Breast epithelium (tissue), 4 donors: ENCODE measurements around the gene SEL1L3. TPM values are rescaled to one million over a fixed set of nuclear protein-coding genes. Genes with fewer than 3 reads are reported as not detected.
"Not testable (repeated sequence)": the region's sequence is repeated elsewhere in the genome, so short reads cannot be mapped to it uniquely, and the experiment has no call there.

ENCODE experiments used
- DNase-seq, 2 donors: peaks; one replicate each; pipeline ENCODE4 v3.0.0-alpha.2; 2019; ENCODE audit warnings: low spot score in 2 of 2
- H3K27ac ChIP-seq, 2 donors: fragments of 200-600 bp; sonication (generic) in 1 of 2; one replicate each; pipeline ENCODE4 v1.5.1; 2016 to 2019; ENCODE audit warnings: mild to moderate bottlenecking in 1 of 2
- H3K27me3 ChIP-seq, 2 donors: fragments of 200-600 bp; sonication (generic) in 1 of 2; one replicate each; pipeline versions ENCODE4 v1.5.1 to v1.6.0; 2017 to 2019; ENCODE audit warnings: control low read depth in 1 of 2, mild to moderate bottlenecking in 1 of 2
- H3K36me3 ChIP-seq: fragments of 200-600 bp; one replicate; pipeline ENCODE4 v1.5.1; 2019
- H3K4me1 ChIP-seq, 2 donors: fragments of 200-600 bp; sonication (generic); one replicate each; pipeline ENCODE4 v1.5.1; 2016 to 2019; ENCODE audit warnings: control low read depth in 1 of 2
- H3K4me3 ChIP-seq, 3 donors: fragments of 200-600 bp; sonication (generic); 1 replicate in 2 of 3; 2 replicates in 1 of 3; pipeline ENCODE4 v1.5.1; 2016 to 2019; ENCODE audit warnings: mild to moderate bottlenecking in 3 of 3, moderate library complexity in 2 of 3
- H3K9me3 ChIP-seq, 2 donors: fragments of 200-600 bp; sonication (generic) in 1 of 2; one replicate each; pipeline ENCODE4 v1.5.1; 2016 to 2019; ENCODE audit warnings: control low read depth in 1 of 2
- CTCF ChIP-seq, 3 donors: fragments of 450-650 bp; IDR thresholded peaks; one replicate each; pipeline ENCODE4 v1.5.1; 2016 to 2017; ENCODE audit warnings: antibody characterized with exemption in 3 of 3, mild to moderate bottlenecking in 3 of 3, moderate library complexity in 3 of 3
- POLR2A ChIP-seq: fragments of 450-650 bp; IDR thresholded peaks from one replicate; pipeline ENCODE4 v1.6.1; 2016; ENCODE audit warnings: antibody characterized with exemption, mild to moderate bottlenecking, moderate library complexity
- POLR2AphosphoS5 ChIP-seq, 3 donors: sonication (generic); formaldehyde crosslinking; IDR thresholded peaks; one replicate each; pipeline ENCODE4 v1.6.1; 2017; ENCODE audit warnings: antibody characterized with exemption in 3 of 3
- intact Hi-C: fragments of 100-400 bp; cut with DNase I; formaldehyde crosslinking; loops from one replicate; pipeline ENCODE4 v1.15.1; 2023; ENCODE audit warnings: low total_unique reads
- total RNA-seq, 3 donors: library from RNA; depleted of rRNA; stranded (reverse); fragments of >200 nt; gene quantifications; one replicate each; pipeline ENCODE4 v1.1.0, GENCODE V29; 2016

Gene SEL1L3
- total RNA-seq: 10 to 100 TPM; 10.7 to 15.5 (median 14.7) TPM

- DNase-seq: no peak
- intact Hi-C loops: no loop called here
- no peaks in the 10 kb centered on the region for H3K9me3 ChIP-seq
- no peaks in the 10 kb centered on the region for H3K27me3 ChIP-seq
- TF ChIP-seq POLR2AphosphoS5 (IDR thresholded peaks at IDR 0.05): no peak
- TF ChIP-seq CTCF (IDR thresholded peaks at IDR 0.05): no peak
- no peaks in the 10 kb centered on the region for H3K36me3 ChIP-seq
- H3K4me3 ChIP-seq: peak within 1 kb of the TSS; percentile 53 to 92 (median 75)
- peak within 1 kb of the TSS in 1 of 2 donors; percentile 58 for H3K27ac ChIP-seq
- no peaks in the 10 kb centered on the region for H3K4me1 ChIP-seq
These were observed at the start of gene SEL1L3 for GRCh38 chr4:25862411-25863346. TSS of gene SEL1L3 (minus strand) at chr4:25862988. CDS start at chr4:25862836, 152 bp downstream.

DNA sequence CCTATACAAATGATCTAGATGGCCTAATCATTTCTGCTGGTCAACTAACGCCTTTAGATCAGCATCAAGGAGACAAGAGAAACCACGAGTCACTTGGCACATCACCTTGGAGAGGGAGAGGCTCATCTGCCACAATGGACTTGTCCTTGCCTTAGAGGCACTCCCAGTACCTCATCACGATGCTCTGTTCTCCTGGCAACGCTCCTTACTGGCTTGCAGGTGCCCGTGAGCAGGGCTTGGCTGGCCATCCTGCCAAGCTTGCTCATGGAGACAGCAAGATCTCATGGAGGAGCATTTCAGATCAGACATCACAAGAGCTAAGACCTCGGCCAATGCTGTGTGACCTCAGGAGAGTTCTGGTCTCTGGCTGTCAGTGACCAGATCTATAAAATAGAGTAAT, 48.6 kb upstream of the SEL1L3 start:
- Histone ChIP-seq H3K36me3 (no peaks in the 10 kb centered on the region), H3K27me3 (no peaks in the 10 kb centered on the region), H3K4me1 (no peaks in the 10 kb centered on the region), H3K9me3 (no peaks in the 10 kb centered on the region), H3K27ac (no peak overlapping the region), H3K4me3 (no peak overlapping the region)
- intact Hi-C loops: no loop called here
- TF ChIP-seq POLR2AphosphoS5 (IDR thresholded peaks at IDR 0.05) (no peak), POLR2A (no peak), CTCF (IDR thresholded peaks at IDR 0.05) (no peak)
- no peak for DNase-seq

DNA sequence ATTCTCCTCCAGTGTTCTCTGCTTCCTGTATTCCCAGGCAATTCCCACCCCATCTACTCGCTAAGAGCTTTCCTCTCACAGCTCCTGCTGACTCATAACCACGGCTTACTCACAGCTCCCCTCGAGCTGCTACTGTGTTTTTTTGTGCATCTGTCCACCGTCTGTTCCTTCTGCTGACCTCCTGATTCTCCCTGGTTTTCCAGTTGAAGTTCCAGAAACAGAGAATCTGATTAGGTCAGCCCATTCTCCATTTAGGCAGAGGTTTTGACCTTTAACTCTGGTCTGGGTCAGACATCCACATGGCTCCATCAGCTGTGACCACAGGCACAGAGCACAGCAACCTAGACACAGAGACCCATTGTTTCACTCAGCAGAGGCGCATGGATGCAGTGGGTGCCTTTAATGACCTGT, 45.7 kb upstream of the SEL1L3 start:
- no peak overlapping the region for H3K4me3 ChIP-seq
- no peaks in the 10 kb centered on the region for H3K4me1 ChIP-seq
- DNase-seq: no peak
- peak overlapping the region in 1 of 2 donors; percentile 62 for H3K27ac ChIP-seq
- intact Hi-C loops: no loop called here
- H3K9me3 ChIP-seq: no peaks in the 10 kb centered on the region
- H3K27me3 ChIP-seq: no peaks in the 10 kb centered on the region
- H3K36me3 ChIP-seq: no peaks in the 10 kb centered on the region
- TF ChIP-seq CTCF (IDR thresholded peaks at IDR 0.05): no peak
- TF ChIP-seq POLR2AphosphoS5 (IDR thresholded peaks at IDR 0.05): no peak
- TF ChIP-seq POLR2A: no peak

GRCh38 chr4:25906113-25906512, 43.3 kb upstream of the SEL1L3 start:
- H3K4me1 ChIP-seq, H3K4me3 ChIP-seq, intact Hi-C loops, H3K27ac ChIP-seq, H3K27me3 ChIP-seq, DNase-seq, H3K9me3 ChIP-seq, H3K36me3 ChIP-seq: not testable (repeated sequence)

DNA sequence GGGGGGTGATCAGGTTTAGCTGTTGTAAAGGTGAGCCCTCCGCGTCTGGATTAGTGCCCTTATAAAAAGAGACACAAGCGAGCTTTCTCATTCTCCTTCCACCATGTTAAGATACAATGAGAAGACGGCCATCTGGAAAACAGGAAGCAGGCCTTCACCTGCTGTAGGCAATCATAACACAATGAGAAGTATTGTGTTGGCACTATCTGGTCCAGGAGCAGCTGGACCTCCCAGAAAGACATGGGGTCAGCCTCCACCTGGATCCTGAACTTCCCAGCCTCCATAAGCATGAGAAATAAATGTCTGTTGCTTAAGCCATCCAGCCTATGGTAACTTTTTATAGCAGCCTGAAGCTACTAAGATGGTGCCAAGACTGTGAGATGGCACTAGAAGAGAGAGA, 42.6 kb upstream of the SEL1L3 start:
- Histone ChIP-seq H3K27me3 (no peaks in the 10 kb centered on the region), H3K36me3 (no peaks in the 10 kb centered on the region), H3K27ac (no peak overlapping the region), H3K4me1 (no peaks in the 10 kb centered on the region), H3K9me3 (no peaks in the 10 kb centered on the region), H3K4me3 (no peak overlapping the region)
- intact Hi-C loops: no loop called here
- TF ChIP-seq POLR2A: no peak
- DNase-seq: no peak

DNA sequence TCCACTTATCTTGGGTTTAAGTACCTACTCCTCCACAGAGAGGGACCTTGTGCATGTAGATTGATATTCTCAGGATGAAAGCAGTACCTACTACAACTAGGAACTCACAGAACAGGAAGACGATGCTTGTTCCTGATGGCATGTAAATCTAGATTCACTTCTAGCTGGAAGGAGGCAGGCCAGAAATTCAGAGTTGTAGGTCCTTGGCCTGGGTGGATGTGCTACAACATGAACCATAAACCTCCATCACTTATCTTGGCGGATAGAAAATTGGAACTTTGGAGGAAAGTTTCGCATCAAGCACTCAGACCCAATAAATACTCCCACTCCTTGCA, 41.9 kb upstream of the SEL1L3 start:
- no peaks in the 10 kb centered on the region for H3K36me3 ChIP-seq
- no peaks in the 10 kb centered on the region for H3K27me3 ChIP-seq
- H3K4me1 ChIP-seq: no peaks in the 10 kb centered on the region
- H3K4me3 ChIP-seq: no peak overlapping the region
- intact Hi-C loops: no loop called here
- TF ChIP-seq POLR2AphosphoS5 (IDR thresholded peaks at IDR 0.05): no peak
- TF ChIP-seq CTCF (IDR thresholded peaks at IDR 0.05): no peak
- no peak for TF ChIP-seq POLR2A
- no peak overlapping the region for H3K27ac ChIP-seq
- no peak for DNase-seq
- no peaks in the 10 kb centered on the region for H3K9me3 ChIP-seq
